A549 (cell line): Measurements from ENCODE around the gene HHATL.

Experiments
- NFE2L2 ChIP-seq: fragments of 150-350 bp; conservative IDR thresholded peaks from 2 replicates; pipeline ENCODE4 v1.6.1; 2014; ENCODE audit warnings: low read length
- POLR2A ChIP-seq: IDR thresholded peaks from 2 replicates; pipeline ENCODE4 v1.6.1; 2012; ENCODE audit warnings: mild to moderate bottlenecking, low read length
- RFX5 ChIP-seq: fragments of 450-650 bp; IDR thresholded peaks from 2 replicates; pipeline ENCODE4 v1.7.1; 2014; ENCODE audit warnings: antibody characterized with exemption, mild to moderate bottlenecking, moderate library complexity
- TF ChIP-seq, protein P1 (sequence below): fragments of >200 bp; sonication (Bioruptor Twin); formaldehyde crosslinking; IDR thresholded peaks from 3 replicates; pipeline ENCODE4 v1.5.1; 2016
- TF ChIP-seq, protein P2 (sequence below): fragments of 250-450 bp; sonication (Bioruptor Pico); IDR thresholded peaks from 2 replicates; pipeline ENCODE4 v1.5.0; 2021; ENCODE audit warnings: mild to moderate bottlenecking, moderate library complexity, borderline replicate concordance

DNA sequence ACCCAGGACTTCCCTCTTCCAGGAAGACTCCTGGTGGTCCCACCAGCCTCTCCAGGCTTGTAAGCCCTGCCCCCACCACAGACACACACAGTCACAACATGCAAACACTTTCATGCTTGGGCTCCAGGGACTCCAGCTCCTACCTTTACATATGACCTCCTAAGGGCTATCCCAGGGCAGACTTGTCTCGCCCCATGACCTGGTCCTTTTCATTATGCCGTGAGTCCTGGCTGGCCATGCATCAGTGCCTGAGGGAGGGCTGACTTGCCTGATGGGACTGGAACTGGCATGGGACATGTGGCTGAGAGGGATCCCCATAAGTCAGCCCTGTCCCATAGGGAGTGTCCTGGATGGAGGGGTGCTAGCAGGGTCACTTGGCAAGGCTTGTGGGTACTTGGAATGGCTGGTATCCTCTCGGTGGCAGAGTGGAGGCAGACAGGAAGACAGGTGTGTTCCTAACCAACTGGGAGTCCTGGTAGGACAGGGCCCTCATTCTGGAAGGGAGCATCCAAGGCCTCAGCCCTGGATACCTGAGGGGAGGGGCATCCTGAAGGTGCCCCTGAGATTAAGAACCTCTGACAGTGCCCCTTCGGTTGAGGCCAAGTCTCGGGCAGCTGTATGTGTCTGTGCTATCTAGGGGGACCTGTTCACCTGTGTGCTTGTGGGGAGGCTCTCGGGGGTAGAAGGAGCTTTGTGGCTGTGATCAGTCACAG lies 540 bp upstream of the HHATL start:
- no peak for TF ChIP-seq RFX5
- TF ChIP-seq, protein P1, sequence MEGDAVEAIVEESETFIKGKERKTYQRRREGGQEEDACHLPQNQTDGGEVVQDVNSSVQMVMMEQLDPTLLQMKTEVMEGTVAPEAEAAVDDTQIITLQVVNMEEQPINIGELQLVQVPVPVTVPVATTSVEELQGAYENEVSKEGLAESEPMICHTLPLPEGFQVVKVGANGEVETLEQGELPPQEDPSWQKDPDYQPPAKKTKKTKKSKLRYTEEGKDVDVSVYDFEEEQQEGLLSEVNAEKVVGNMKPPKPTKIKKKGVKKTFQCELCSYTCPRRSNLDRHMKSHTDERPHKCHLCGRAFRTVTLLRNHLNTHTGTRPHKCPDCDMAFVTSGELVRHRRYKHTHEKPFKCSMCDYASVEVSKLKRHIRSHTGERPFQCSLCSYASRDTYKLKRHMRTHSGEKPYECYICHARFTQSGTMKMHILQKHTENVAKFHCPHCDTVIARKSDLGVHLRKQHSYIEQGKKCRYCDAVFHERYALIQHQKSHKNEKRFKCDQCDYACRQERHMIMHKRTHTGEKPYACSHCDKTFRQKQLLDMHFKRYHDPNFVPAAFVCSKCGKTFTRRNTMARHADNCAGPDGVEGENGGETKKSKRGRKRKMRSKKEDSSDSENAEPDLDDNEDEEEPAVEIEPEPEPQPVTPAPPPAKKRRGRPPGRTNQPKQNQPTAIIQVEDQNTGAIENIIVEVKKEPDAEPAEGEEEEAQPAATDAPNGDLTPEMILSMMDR: no peak
- no peak for TF ChIP-seq POLR2A
- TF ChIP-seq NFE2L2: no peak
- TF ChIP-seq, protein P2, sequence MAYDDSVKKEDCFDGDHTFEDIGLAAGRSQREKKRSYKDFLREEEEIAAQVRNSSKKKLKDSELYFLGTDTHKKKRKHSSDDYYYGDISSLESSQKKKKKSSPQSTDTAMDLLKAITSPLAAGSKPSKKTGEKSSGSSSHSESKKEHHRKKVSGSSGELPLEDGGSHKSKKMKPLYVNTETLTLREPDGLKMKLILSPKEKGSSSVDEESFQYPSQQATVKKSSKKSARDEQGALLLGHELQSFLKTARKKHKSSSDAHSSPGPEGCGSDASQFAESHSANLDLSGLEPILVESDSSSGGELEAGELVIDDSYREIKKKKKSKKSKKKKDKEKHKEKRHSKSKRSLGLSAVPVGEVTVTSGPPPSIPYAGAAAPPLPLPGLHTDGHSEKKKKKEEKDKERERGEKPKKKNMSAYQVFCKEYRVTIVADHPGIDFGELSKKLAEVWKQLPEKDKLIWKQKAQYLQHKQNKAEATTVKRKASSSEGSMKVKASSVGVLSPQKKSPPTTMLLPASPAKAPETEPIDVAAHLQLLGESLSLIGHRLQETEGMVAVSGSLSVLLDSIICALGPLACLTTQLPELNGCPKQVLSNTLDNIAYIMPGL (CRISPR knock-in tag): no peak
